GM10847 (cell line): Measurements from ENCODE around the gene CNDP2.

ENCODE experiments used
- POLR2A ChIP-seq: IDR thresholded peaks from 2 replicates; pipeline ENCODE4 v1.6.1; 2011; ENCODE audit not compliant: insufficient read length; ENCODE audit errors: extremely low read depth

CNDP2 gene

DNA sequence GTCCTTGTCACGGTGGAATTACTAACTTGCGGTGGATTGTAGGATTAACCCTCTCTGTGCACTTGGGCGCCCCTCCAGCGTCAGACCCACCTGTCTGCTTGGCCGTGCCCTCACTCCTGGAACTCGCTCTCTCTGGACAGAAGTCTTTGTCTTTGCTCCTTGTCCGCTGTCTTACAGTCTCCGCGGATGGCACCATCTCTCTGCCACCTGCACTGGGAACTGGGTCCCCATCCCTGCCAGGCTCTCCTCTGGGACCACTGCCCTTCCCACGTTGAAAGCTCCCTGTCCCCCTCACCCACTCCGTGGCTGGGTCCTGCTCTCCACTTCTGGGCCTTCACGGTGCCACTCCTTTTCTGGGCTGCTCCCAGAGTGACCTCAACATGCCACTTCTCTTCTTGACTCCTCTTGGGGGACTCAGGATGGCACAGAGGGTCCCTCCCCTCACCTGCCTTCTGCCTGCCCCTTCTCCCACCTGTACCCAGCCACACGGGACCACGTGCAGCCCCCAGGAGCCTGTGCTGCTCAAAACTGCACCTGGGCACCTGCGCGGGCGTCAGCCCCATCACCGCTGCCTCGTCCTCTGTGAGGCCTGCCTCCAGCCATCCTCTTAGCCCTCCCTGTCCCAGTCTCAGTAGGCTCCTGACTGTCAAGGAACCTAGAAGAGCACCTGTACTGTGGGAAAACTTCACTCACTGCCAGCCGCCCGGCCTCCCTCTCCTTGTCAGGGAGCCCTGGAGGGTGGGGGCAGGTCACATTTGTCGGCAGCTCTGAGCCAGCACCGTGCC, 11.1 kb downstream of the CNDP2 start:
- TF ChIP-seq POLR2A: no peak

DNA sequence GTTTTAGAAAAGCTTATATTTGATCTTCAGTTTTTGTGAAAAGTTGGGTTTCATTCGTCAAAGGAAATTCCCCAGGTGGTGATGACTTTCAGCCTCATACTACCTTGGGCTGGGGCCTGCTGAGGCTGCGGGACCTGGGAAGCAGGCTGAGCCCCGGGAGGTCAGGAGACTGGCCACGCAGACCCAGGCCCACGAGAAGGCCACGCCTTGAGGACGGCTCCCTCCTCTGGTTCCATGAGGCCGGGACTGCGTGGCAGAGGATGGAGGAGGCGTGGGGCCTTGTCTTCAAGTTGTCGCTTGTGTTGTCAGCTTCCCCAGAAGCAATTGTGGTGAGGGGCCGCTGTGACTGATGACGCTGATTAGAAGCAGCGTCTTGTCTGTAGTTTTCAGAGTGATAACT, 11.8 kb downstream of the CNDP2 start:
- no peak for TF ChIP-seq POLR2A

GRCh38 chr18:74508366-74508765, 12.2 kb downstream of the CNDP2 start:
- TF ChIP-seq POLR2A: no peak

DNA sequence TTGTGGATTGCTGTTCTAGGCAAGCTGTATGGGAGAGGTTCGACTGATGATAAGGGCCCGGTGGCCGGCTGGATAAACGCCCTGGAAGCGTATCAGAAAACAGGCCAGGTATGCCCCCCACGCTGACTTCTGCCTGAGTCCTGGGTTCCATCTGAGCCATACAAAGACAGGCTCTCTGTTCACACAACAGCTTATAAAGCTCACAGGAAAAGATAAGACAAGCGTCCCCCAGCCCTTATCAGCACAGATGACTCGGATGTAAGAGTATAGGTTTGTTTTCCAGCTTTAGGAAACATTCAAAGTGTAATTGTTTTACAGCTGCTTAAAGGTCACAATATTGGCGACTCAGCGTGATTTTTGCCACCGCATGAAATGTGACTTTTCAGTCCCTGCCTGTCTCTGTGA, 12.7 kb downstream of the CNDP2 start:
- TF ChIP-seq POLR2A: no peak

GRCh38 chr18:74509856-74510769, 13.9 kb downstream of the CNDP2 start:
- no peak for TF ChIP-seq POLR2A

DNA sequence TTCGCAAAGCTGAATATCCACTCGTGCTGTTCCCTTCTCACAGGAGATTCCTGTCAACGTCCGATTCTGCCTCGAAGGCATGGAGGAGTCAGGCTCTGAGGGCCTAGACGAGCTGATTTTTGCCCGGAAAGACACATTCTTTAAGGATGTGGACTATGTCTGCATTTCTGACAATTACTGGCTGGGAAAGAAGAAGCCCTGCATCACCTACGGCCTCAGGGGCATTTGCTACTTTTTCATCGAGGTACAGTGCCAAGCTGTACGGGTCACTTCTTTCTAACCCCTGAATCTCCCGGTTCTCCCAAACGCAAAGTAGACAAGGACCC, 14.6 kb downstream of the CNDP2 start:
- TF ChIP-seq POLR2A: no peak

DNA sequence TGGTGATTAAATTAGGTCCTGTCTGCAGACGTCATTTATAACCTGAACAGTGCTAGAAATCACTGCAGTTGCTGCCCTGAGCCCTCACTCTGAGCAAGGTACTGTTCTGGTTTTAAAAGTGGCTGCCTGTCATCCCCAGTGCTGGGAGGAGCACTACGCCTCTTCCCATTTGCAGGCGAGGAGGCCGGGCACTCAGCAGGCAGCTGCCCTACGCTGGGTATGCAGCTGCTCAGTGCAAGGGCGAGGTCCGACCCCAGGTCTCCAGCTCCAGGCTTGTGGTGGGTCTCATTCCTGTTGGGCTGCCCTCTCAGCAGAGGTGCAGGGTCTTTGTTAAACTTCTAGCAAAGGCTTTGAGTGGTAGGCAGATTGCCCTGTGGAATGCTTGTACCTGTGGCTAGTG, 15.7 kb downstream of the CNDP2 start:
- TF ChIP-seq POLR2A: no peak

- no peak for TF ChIP-seq POLR2A
Measured at GRCh38 chr18:74512321-74513053, 16.3 kb downstream of the CNDP2 start.

GRCh38 chr18:74513149-74513882, 17.2 kb downstream of the CNDP2 start:
- TF ChIP-seq POLR2A: no peak

DNA sequence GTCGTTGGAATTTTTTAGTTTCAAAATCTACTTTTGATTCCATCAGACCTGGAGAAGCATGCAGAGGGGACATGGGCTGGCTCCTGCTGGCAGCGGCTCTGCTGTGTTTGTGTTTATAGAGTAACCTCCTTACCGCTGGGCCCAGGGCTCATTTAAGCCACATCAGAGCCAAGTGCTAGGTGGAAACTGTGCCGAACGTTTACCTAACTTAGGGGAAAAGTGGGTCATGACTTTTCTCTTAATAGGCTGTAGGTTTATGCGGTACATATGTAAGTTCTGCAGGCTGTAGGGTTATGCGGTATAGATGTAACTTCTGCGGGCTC, 17.7 kb downstream of the CNDP2 start:
- TF ChIP-seq POLR2A: no peak

DNA sequence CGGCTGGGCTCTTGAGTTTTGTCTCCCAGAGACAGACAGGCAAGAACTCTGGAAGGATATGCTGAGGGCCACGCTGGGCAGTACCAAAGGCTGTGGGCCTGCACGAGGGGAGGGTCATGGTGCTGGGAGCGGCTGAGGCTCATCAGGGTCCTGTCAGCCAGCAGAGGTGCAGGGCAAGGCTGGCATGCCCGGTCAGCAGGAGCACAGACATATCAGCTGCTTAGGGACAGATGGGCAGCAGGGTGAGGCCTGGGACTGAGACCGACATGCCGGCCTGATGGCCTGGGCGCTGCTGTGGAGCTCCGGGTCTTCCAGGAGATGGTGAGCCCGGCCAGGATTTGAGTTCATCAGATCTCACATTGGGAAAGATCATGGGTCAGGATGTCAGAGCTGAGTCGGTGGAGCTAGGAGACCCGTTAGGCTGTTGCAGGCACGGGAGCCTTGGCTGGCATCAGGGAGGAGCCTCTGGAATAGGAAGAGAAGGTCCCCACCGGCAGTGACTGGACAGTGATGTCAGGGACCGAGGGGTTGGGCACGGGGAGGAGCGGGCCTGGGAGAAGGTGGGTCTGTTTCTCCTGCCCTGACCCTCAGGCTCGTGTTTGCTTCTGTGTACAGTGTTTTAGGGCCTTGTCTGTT, 18.8 kb downstream of the CNDP2 start:
- TF ChIP-seq POLR2A: no peak

GRCh38 chr18:74515620-74516231, 19.6 kb downstream of the CNDP2 start:
- TF ChIP-seq POLR2A: no peak

- TF ChIP-seq POLR2A: no peak
Measured at GRCh38 chr18:74516271-74517235, 20.4 kb downstream of the CNDP2 start.
